GM23338 (cell line): ENCODE results near the gene FASN. TPM values are rescaled to one million over a fixed set of nuclear protein-coding genes. Genes with fewer than 3 reads are reported as not detected.

Experiments
- ATAC-seq: fragments of 200-7000 bp; cut with Tn5 transposase; 3 replicates; pipeline ENCODE4 v1.9.1; 2020
- DNase-seq: peaks from one replicate; pipeline ENCODE4 v3.0.0-alpha.2; 2015; ENCODE audit warnings: low spot score
- H2AFZ ChIP-seq: fragments of 200-600 bp; sonication (generic); 2 replicates; pipeline ENCODE4 v1.8.0; 2016; ENCODE audit warnings: antibody characterized with exemption, mild to moderate bottlenecking, moderate library complexity
- H3F3A ChIP-seq: fragments of 200-600 bp; sonication (generic); replicated peaks from 2 replicates; pipeline ENCODE4 v1.8.0; 2017; ENCODE audit warnings: antibody characterized with exemption, mixed run types, low read depth
- H3K27ac ChIP-seq: fragments of 200-600 bp; sonication (generic); 2 replicates; pipeline ENCODE4 v1.6.1; 2016; ENCODE audit warnings: low read depth
- H3K27me3 ChIP-seq: fragments of 200-600 bp; sonication (generic); 2 replicates; pipeline ENCODE4 v1.8.0; 2016; ENCODE audit warnings: mild to moderate bottlenecking, mixed run types, moderate library complexity; ENCODE audit not compliant: insufficient read depth
- H3K36me3 ChIP-seq: fragments of 200-600 bp; sonication (generic); 2 replicates; pipeline ENCODE4 v1.8.0; 2016; ENCODE audit warnings: mild to moderate bottlenecking; ENCODE audit not compliant: insufficient read depth
- H3K4me1 ChIP-seq: fragments of 200-600 bp; sonication (generic); 2 replicates; pipeline ENCODE4 v1.8.0; 2016; ENCODE audit warnings: mild to moderate bottlenecking, moderate library complexity; ENCODE audit not compliant: insufficient read depth
- H3K4me2 ChIP-seq: fragments of 200-600 bp; sonication (generic); 2 replicates; pipeline ENCODE4 v1.7.1; 2017; ENCODE audit warnings: mixed run types
- H3K4me3 ChIP-seq: fragments of 200-600 bp; sonication (generic); 2 replicates; pipeline ENCODE4 v1.6.1; 2016; ENCODE audit warnings: mixed run types
- H3K79me2 ChIP-seq: fragments of 200-600 bp; sonication (generic); replicated peaks from 2 replicates; pipeline ENCODE4 v1.8.0; 2017; ENCODE audit warnings: mild to moderate bottlenecking; ENCODE audit not compliant: insufficient read depth
- H3K9me2 ChIP-seq: fragments of 200-600 bp; sonication (generic); 2 replicates; pipeline ENCODE4 v1.8.0; 2017; ENCODE audit not compliant: insufficient read depth
- H4K20me1 ChIP-seq: fragments of 200-600 bp; sonication (generic); replicated peaks from 2 replicates; pipeline ENCODE4 v1.8.0; 2017; ENCODE audit warnings: mild to moderate bottlenecking; ENCODE audit not compliant: insufficient read depth
- H3K27ac Mint-ChIP-seq: 2 replicates; pipeline ENCODE4 v1.8.0; 2020; ENCODE audit warnings: inconsistent platforms, mild to moderate bottlenecking, moderate library complexity, mixed read lengths
- H3K27me3 Mint-ChIP-seq: 3 replicates; pipeline ENCODE4 v1.8.0; 2022; ENCODE audit warnings: low read depth, mild to moderate bottlenecking, moderate library complexity, mixed read lengths, inconsistent platforms; ENCODE audit not compliant: insufficient read depth, poor library complexity
- H3K36me3 Mint-ChIP-seq: 3 replicates; pipeline ENCODE4 v1.8.0; 2021; ENCODE audit warnings: low read depth, mild to moderate bottlenecking, inconsistent platforms, moderate library complexity, mixed read lengths
- H3K4me1 Mint-ChIP-seq: 3 replicates; pipeline ENCODE4 v1.8.0; 2020; ENCODE audit warnings: mild to moderate bottlenecking, inconsistent platforms, mixed read lengths
- H3K4me3 Mint-ChIP-seq: 3 replicates; pipeline ENCODE4 v1.8.0; 2021; ENCODE audit warnings: moderate library complexity, mild to moderate bottlenecking, inconsistent platforms, mixed read lengths
- H3K9me3 Mint-ChIP-seq: 3 replicates; pipeline ENCODE4 v1.8.0; 2020; ENCODE audit warnings: moderate library complexity, mild to moderate bottlenecking, inconsistent platforms, mixed read lengths
- CREB1 ChIP-seq: fragments of 250-450 bp; sonication (Bioruptor Pico); IDR thresholded peaks from 2 replicates; pipeline ENCODE4 v1.5.0; 2020; ENCODE audit warnings: low read depth, mild to moderate bottlenecking, moderate library complexity
- EZH2 ChIP-seq: fragments of 200-600 bp; sonication (generic); IDR thresholded peaks from one replicate; pipeline ENCODE4 v1.8.0; 2017; ENCODE audit warnings: antibody characterized with exemption, mild to moderate bottlenecking, low read depth; ENCODE audit not compliant: unreplicated experiment
- JUNB ChIP-seq: IDR thresholded peaks from one replicate; pipeline ENCODE4 v1.6.1; 2016; ENCODE audit warnings: antibody characterized with exemption; ENCODE audit not compliant: unreplicated experiment
- NANOG ChIP-seq: IDR thresholded peaks from 2 replicates; pipeline ENCODE4 v1.6.1; 2016; ENCODE audit warnings: antibody characterized with exemption, borderline replicate concordance
- POLR2AphosphoS5 ChIP-seq: IDR thresholded peaks from 2 replicates; pipeline ENCODE4 v1.6.1; 2016; ENCODE audit warnings: antibody characterized with exemption, low read depth
- STAT1 ChIP-seq: IDR thresholded peaks from one replicate; pipeline ENCODE4 v1.6.1; 2016; ENCODE audit warnings: antibody characterized with exemption; ENCODE audit not compliant: unreplicated experiment
- ZNF114 ChIP-seq: fragments of 250-450 bp; sonication (Bioruptor Pico); IDR thresholded peaks from 2 replicates; pipeline ENCODE4 v1.5.0; 2020; ENCODE audit warnings: mild to moderate bottlenecking, moderate library complexity
- ZNF331 ChIP-seq: fragments of 250-450 bp; sonication (Bioruptor Pico); IDR thresholded peaks from 2 replicates; pipeline ENCODE4 v1.5.0; 2020; ENCODE audit warnings: low read depth, mild to moderate bottlenecking, moderate library complexity
- polyA plus RNA-seq: library from polyadenylated mRNA; unstranded; fragments of >200 nt; fragmentation: Nextera tagmentation; extraction: Ambion mirVana; gene quantifications from 2 replicates; pipeline ENCODE4 v1.2.1, GENCODE V29; 2016
- total RNA-seq: library from RNA; depleted of rRNA; stranded (reverse); fragments of >200 nt; shearing (Covaris generic); gene quantifications from 2 replicates; pipeline ENCODE4 v1.2.3, GENCODE V29; 2014
- TF ChIP-seq, protein P1 (sequence below): fragments of 250-450 bp; sonication (Bioruptor Pico); IDR thresholded peaks from 2 replicates; pipeline ENCODE4 v1.5.0; 2020; ENCODE audit warnings: mild to moderate bottlenecking, moderate library complexity

The FASN gene
- total and polyA plus RNA-seq, 2 experiments from 2014 or later: 120 to 849 TPM

GRCh38 chr17:82094931-82095776 is 2.9 kb downstream of the FASN start:
- Histone ChIP-seq H3K9me2 (no peaks in the 10 kb centered on the region), H3K36me3 (peaks cover 12% of the 10 kb centered on the region; the same call in 1 of the 2 replicates), H4K20me1 (peaks cover 33% of the 10 kb centered on the region), H3F3A (0 out of 2 replicates have a peak, but pooled peaks cover 17% of the 10 kb centered on the region), H3K4me3 (peak overlapping the region; percentile 88; the same call in 1 of the 2 replicates), H3K27ac (peak overlapping the region; percentile 59; the same call in 1 of the 2 replicates), H2AFZ (no peak overlapping the region), H3K4me2 (peak overlapping the region; percentile 91), H3K79me2 (peaks cover 53% of the 10 kb centered on the region), H3K4me1 (peaks cover 18% of the 10 kb centered on the region), H3K27me3 (no peaks in the 10 kb centered on the region)
- H3K36me3 Mint-ChIP-seq: peaks cover 43% of the 10 kb centered on the region; the same call in 2 of the 3 replicates
- H3K9me3 Mint-ChIP-seq: no peaks in the 10 kb centered on the region
- peaks cover 10% of the 10 kb centered on the region for H3K27me3 Mint-ChIP-seq
- DNase-seq (no peak), ATAC-seq (no peak)
- TF ChIP-seq EZH2 (no peak), STAT1 (no peak), POLR2AphosphoS5 (no peak), CREB1 (CRISPR knock-in tag) (no peak), ZNF114 (CRISPR knock-in tag) (no peak), JUNB (no peak), ZNF331 (no peak), NANOG (no peak)
- TF ChIP-seq, protein P1, sequence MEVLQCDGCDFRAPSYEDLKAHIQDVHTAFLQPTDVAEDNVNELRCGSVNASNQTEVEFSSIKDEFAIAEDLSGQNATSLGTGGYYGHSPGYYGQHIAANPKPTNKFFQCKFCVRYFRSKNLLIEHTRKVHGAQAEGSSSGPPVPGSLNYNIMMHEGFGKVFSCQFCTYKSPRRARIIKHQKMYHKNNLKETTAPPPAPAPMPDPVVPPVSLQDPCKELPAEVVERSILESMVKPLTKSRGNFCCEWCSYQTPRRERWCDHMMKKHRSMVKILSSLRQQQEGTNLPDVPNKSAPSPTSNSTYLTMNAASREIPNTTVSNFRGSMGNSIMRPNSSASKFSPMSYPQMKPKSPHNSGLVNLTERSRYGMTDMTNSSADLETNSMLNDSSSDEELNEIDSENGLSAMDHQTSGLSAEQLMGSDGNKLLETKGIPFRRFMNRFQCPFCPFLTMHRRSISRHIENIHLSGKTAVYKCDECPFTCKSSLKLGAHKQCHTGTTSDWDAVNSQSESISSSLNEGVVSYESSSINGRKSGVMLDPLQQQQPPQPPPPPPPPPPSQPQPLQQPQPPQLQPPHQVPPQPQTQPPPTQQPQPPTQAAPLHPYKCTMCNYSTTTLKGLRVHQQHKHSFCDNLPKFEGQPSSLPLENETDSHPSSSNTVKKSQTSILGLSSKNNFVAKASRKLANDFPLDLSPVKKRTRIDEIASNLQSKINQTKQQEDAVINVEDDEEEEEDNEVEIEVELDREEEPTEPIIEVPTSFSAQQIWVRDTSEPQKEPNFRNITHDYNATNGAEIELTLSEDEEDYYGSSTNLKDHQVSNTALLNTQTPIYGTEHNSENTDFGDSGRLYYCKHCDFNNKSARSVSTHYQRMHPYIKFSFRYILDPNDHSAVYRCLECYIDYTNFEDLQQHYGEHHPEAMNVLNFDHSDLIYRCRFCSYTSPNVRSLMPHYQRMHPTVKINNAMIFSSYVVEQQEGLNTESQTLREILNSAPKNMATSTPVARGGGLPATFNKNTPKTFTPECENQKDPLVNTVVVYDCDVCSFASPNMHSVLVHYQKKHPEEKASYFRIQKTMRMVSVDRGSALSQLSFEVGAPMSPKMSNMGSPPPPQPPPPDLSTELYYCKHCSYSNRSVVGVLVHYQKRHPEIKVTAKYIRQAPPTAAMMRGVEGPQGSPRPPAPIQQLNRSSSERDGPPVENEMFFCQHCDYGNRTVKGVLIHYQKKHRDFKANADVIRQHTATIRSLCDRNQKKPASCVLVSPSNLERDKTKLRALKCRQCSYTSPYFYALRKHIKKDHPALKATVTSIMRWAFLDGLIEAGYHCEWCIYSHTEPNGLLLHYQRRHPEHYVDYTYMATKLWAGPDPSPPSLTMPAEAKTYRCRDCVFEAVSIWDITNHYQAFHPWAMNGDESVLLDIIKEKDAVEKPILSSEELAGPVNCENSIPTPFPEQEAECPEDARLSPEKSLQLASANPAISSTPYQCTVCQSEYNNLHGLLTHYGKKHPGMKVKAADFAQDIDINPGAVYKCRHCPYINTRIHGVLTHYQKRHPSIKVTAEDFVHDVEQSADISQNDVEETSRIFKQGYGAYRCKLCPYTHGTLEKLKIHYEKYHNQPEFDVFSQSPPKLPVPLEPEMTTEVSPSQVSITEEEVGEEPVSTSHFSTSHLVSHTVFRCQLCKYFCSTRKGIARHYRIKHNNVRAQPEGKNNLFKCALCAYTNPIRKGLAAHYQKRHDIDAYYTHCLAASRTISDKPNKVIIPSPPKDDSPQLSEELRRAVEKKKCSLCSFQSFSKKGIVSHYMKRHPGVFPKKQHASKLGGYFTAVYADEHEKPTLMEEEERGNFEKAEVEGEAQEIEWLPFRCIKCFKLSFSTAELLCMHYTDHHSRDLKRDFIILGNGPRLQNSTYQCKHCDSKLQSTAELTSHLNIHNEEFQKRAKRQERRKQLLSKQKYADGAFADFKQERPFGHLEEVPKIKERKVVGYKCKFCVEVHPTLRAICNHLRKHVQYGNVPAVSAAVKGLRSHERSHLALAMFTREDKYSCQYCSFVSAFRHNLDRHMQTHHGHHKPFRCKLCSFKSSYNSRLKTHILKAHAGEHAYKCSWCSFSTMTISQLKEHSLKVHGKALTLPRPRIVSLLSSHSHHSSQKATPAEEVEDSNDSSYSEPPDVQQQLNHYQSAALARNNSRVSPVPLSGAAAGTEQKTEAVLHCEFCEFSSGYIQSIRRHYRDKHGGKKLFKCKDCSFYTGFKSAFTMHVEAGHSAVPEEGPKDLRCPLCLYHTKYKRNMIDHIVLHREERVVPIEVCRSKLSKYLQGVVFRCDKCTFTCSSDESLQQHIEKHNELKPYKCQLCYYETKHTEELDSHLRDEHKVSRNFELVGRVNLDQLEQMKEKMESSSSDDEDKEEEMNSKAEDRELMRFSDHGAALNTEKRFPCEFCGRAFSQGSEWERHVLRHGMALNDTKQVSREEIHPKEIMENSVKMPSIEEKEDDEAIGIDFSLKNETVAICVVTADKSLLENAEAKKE (CRISPR knock-in tag): no peak
- peak overlapping the region; percentile 73; the same call in 1 of the 3 replicates for H3K4me3 Mint-ChIP-seq
- peaks cover 7% of the 10 kb centered on the region for H3K4me1 Mint-ChIP-seq
- no peak overlapping the region for H3K27ac Mint-ChIP-seq
